ENCODE measurements around the gene RRAS2. TPM values are rescaled to one million over a fixed set of nuclear protein-coding genes. Genes with fewer than 3 reads are reported as not detected.

RRAS2 gene
- polyA plus RNA-seq, 2 donors: 9.6 to 10.9 TPM

- Histone ChIP-seq H3K36me3 (ENCODE audit: control insufficient read depth in 2 of 2, insufficient read depth in 2 of 2, low read length in 1 of 2) (no peaks in the 10 kb centered on the region), H3K27ac (ENCODE audit: low read depth in 2 of 2, low read length in 1 of 2) (no peak overlapping the region), H3K4me3 (ENCODE audit: low read depth in 1 of 2, low read length in 2 of 2) (no peak overlapping the region), H3K4me1 (ENCODE audit: control insufficient read depth in 2 of 2, insufficient read depth in 2 of 2, low read length in 1 of 2) (no peaks in the 10 kb centered on the region), H3K9me3 (ENCODE audit: control insufficient read depth in 2 of 2, insufficient read depth in 1 of 2, low read depth in 1 of 2, low read length in 1 of 2) (peaks cover 0 to 3% of the 10 kb centered on the region in 2 donors), H3K27me3 (ENCODE audit: control insufficient read depth in 1 of 2, insufficient read depth in 2 of 2, low read length in 2 of 2) (no peaks in the 10 kb centered on the region)
- WGBS, 2 donors: 87 to 93% methylated on average over 6 of the region's 6 CpGs
These were observed 90.9 kb downstream of the RRAS2 start for GRCh38 chr11:14267861-14268635.

GRCh38 chr11:14266622-14267021 is 92.4 kb downstream of the RRAS2 start:
- no peak overlapping the region for H3K27ac ChIP-seq (ENCODE audit: low read depth in 2 of 2, low read length in 1 of 2)
- H3K36me3 ChIP-seq (ENCODE audit: control insufficient read depth in 2 of 2, insufficient read depth in 2 of 2, low read length in 1 of 2): no peaks in the 10 kb centered on the region
- H3K9me3 ChIP-seq (ENCODE audit: control insufficient read depth in 2 of 2, insufficient read depth in 1 of 2, low read depth in 1 of 2, low read length in 1 of 2): peaks cover 0 to 3% of the 10 kb centered on the region in 2 donors
- WGBS, 2 donors: 80 to 91% methylated on average over 1 of the region's 1 CpG
- no peak overlapping the region for H3K4me3 ChIP-seq (ENCODE audit: low read depth in 1 of 2, low read length in 2 of 2)
- no peaks in the 10 kb centered on the region for H3K4me1 ChIP-seq (ENCODE audit: control insufficient read depth in 2 of 2, insufficient read depth in 2 of 2, low read length in 1 of 2)
- H3K27me3 ChIP-seq (ENCODE audit: control insufficient read depth in 1 of 2, insufficient read depth in 2 of 2, low read length in 2 of 2): no peaks in the 10 kb centered on the region

- WGBS, 2 donors: 95 to 96% methylated on average over 2 of the region's 2 CpGs
- Histone ChIP-seq H3K9me3 (ENCODE audit: control insufficient read depth in 2 of 2, insufficient read depth in 1 of 2, low read depth in 1 of 2, low read length in 1 of 2) (peaks cover 0 to 3% of the 10 kb centered on the region in 2 donors), H3K27ac (ENCODE audit: low read depth in 2 of 2, low read length in 1 of 2) (no peak overlapping the region), H3K27me3 (ENCODE audit: control insufficient read depth in 1 of 2, insufficient read depth in 2 of 2, low read length in 2 of 2) (no peaks in the 10 kb centered on the region), H3K4me3 (ENCODE audit: low read depth in 1 of 2, low read length in 2 of 2) (no peak overlapping the region), H3K36me3 (ENCODE audit: control insufficient read depth in 2 of 2, insufficient read depth in 2 of 2, low read length in 1 of 2) (no peaks in the 10 kb centered on the region), H3K4me1 (ENCODE audit: control insufficient read depth in 2 of 2, insufficient read depth in 2 of 2, low read length in 1 of 2) (peaks cover 0 to 3% of the 10 kb centered on the region in 2 donors)
These were observed 94.0 kb downstream of the RRAS2 start for GRCh38 chr11:14264966-14265365.

GRCh38 chr11:14262271-14262846 is 96.6 kb downstream of the RRAS2 start:
- Histone ChIP-seq H3K36me3 (ENCODE audit: control insufficient read depth in 2 of 2, insufficient read depth in 2 of 2, low read length in 1 of 2) (no peaks in the 10 kb centered on the region), H3K27me3 (ENCODE audit: control insufficient read depth in 1 of 2, insufficient read depth in 2 of 2, low read length in 2 of 2) (no peaks in the 10 kb centered on the region), H3K4me3 (ENCODE audit: low read depth in 1 of 2, low read length in 2 of 2) (no peak overlapping the region), H3K4me1 (ENCODE audit: control insufficient read depth in 2 of 2, insufficient read depth in 2 of 2, low read length in 1 of 2) (peaks cover 0 to 3% of the 10 kb centered on the region in 2 donors), H3K27ac (ENCODE audit: low read depth in 2 of 2, low read length in 1 of 2) (no peak overlapping the region), H3K9me3 (ENCODE audit: control insufficient read depth in 2 of 2, insufficient read depth in 1 of 2, low read depth in 1 of 2, low read length in 1 of 2) (peaks cover 0 to 3% of the 10 kb centered on the region in 2 donors)
- WGBS, 2 donors: 88 to 93% methylated on average over 8 of the region's 8 CpGs

- H3K4me3 ChIP-seq (ENCODE audit: low read depth in 1 of 2, low read length in 2 of 2): no peak overlapping the region
- WGBS, 2 donors: 69 to 71% methylated on average over 4 of the region's 4 CpGs
- H3K9me3 ChIP-seq (ENCODE audit: control insufficient read depth in 2 of 2, insufficient read depth in 1 of 2, low read depth in 1 of 2, low read length in 1 of 2): peaks cover 0 to 3% of the 10 kb centered on the region in 2 donors
- no peak overlapping the region for H3K27ac ChIP-seq (ENCODE audit: low read depth in 2 of 2, low read length in 1 of 2)
- H3K36me3 ChIP-seq (ENCODE audit: control insufficient read depth in 2 of 2, insufficient read depth in 2 of 2, low read length in 1 of 2): no peaks in the 10 kb centered on the region
- no peaks in the 10 kb centered on the region for H3K27me3 ChIP-seq (ENCODE audit: control insufficient read depth in 1 of 2, insufficient read depth in 2 of 2, low read length in 2 of 2)
- peaks cover 0 to 3% of the 10 kb centered on the region in 2 donors for H3K4me1 ChIP-seq (ENCODE audit: control insufficient read depth in 2 of 2, insufficient read depth in 2 of 2, low read length in 1 of 2)
These were observed 97.9 kb downstream of the RRAS2 start for GRCh38 chr11:14261066-14261465.

- peaks cover 0 to 3% of the 10 kb centered on the region in 2 donors for H3K4me1 ChIP-seq (ENCODE audit: control insufficient read depth in 2 of 2, insufficient read depth in 2 of 2, low read length in 1 of 2)
- WGBS, 2 donors: 85 to 97% methylated on average over 1 of the region's 1 CpG
- H3K36me3 ChIP-seq (ENCODE audit: control insufficient read depth in 2 of 2, insufficient read depth in 2 of 2, low read length in 1 of 2): no peaks in the 10 kb centered on the region
- H3K4me3 ChIP-seq (ENCODE audit: low read depth in 1 of 2, low read length in 2 of 2): no peak overlapping the region
- H3K27me3 ChIP-seq (ENCODE audit: control insufficient read depth in 1 of 2, insufficient read depth in 2 of 2, low read length in 2 of 2): no peaks in the 10 kb centered on the region
- H3K9me3 ChIP-seq (ENCODE audit: control insufficient read depth in 2 of 2, insufficient read depth in 1 of 2, low read depth in 1 of 2, low read length in 1 of 2): no peaks in the 10 kb centered on the region
- no peak overlapping the region for H3K27ac ChIP-seq (ENCODE audit: low read depth in 2 of 2, low read length in 1 of 2)
These were observed 99.1 kb downstream of the RRAS2 start for GRCh38 chr11:14259878-14260277.

- H3K27ac ChIP-seq (ENCODE audit: low read depth in 2 of 2, low read length in 1 of 2): no peak overlapping the region
- no peaks in the 10 kb centered on the region for H3K36me3 ChIP-seq (ENCODE audit: control insufficient read depth in 2 of 2, insufficient read depth in 2 of 2, low read length in 1 of 2)
- 57 to 64% methylated on average over 38 of the region's 38 CpGs for WGBS, 2 donors
- H3K4me3 ChIP-seq (ENCODE audit: low read depth in 1 of 2, low read length in 2 of 2): no peak overlapping the region
- peaks cover 0 to 3% of the 10 kb centered on the region in 2 donors for H3K4me1 ChIP-seq (ENCODE audit: control insufficient read depth in 2 of 2, insufficient read depth in 2 of 2, low read length in 1 of 2)
- H3K9me3 ChIP-seq (ENCODE audit: control insufficient read depth in 2 of 2, insufficient read depth in 1 of 2, low read depth in 1 of 2, low read length in 1 of 2): no peaks in the 10 kb centered on the region
- H3K27me3 ChIP-seq (ENCODE audit: control insufficient read depth in 1 of 2, insufficient read depth in 2 of 2, low read length in 2 of 2): no peaks in the 10 kb centered on the region
These were observed 99.7 kb downstream of the RRAS2 start for GRCh38 chr11:14259186-14259784.

DNA sequence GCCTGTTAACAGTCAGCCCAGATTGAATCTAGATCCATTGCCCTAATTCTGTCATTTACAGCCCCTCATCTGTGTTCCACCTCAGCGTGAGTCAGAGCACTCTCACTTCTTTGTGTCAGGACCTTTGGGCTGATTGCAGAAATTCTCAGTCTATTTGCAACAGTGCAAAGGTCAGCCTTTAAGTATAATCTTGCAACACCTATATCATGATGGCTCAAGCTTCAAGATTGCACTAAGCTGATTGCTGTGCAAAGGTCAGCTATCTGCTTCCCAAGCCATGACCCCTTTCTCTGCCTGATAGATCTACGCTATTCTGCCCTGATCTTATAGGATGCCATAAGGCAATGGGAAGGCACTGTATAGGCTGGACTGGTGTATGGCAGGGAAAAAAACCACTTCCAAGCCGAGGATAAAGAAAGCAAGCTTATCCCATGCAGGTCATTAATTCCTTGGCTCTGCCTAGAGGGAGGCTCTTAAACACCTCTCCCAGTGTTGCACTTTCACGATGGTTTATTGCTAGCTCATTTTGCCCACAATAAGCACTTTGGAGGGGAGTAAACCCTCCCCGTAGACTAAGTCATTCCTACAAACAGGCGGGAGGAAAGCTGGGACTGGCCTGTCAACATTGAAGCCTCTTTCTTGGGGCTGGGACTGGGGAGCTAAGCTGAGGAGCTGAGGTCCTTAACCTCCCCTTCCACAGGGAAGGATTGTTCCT is 100.6 kb downstream of the RRAS2 start:
- WGBS, 2 donors: 64 to 67% methylated on average over 6 of the region's 6 CpGs
- no peaks in the 10 kb centered on the region for H3K36me3 ChIP-seq (ENCODE audit: control insufficient read depth in 2 of 2, insufficient read depth in 2 of 2, low read length in 1 of 2)
- H3K9me3 ChIP-seq (ENCODE audit: control insufficient read depth in 2 of 2, insufficient read depth in 1 of 2, low read depth in 1 of 2, low read length in 1 of 2): no peaks in the 10 kb centered on the region
- no peak overlapping the region for H3K27ac ChIP-seq (ENCODE audit: low read depth in 2 of 2, low read length in 1 of 2)
- H3K4me1 ChIP-seq (ENCODE audit: control insufficient read depth in 2 of 2, insufficient read depth in 2 of 2, low read length in 1 of 2): peaks cover 0 to 3% of the 10 kb centered on the region in 2 donors
- no peak overlapping the region for H3K4me3 ChIP-seq (ENCODE audit: low read depth in 1 of 2, low read length in 2 of 2)
- no peaks in the 10 kb centered on the region for H3K27me3 ChIP-seq (ENCODE audit: control insufficient read depth in 1 of 2, insufficient read depth in 2 of 2, low read length in 2 of 2)

DNA sequence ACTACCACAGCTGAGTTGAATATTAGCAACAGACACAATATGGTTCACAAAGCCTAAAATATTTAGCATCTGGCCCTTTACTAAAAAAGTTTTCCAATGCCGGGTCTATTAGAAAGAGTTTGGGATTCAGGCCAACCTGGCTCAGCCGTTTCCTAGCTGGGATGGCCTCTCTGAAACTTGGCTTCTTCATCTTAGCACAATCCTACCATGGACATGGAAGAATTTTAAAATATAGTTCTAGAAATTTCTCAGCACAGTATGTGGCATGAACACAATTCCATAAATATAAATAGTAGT is 103.8 kb downstream of the RRAS2 start:
- Histone ChIP-seq H3K4me3 (ENCODE audit: low read depth in 1 of 2, low read length in 2 of 2) (no peak overlapping the region), H3K4me1 (ENCODE audit: control insufficient read depth in 2 of 2, insufficient read depth in 2 of 2, low read length in 1 of 2) (no peaks in the 10 kb centered on the region), H3K27me3 (ENCODE audit: control insufficient read depth in 1 of 2, insufficient read depth in 2 of 2, low read length in 2 of 2) (no peaks in the 10 kb centered on the region), H3K9me3 (ENCODE audit: control insufficient read depth in 2 of 2, insufficient read depth in 1 of 2, low read depth in 1 of 2, low read length in 1 of 2) (no peaks in the 10 kb centered on the region), H3K27ac (ENCODE audit: low read depth in 2 of 2, low read length in 1 of 2) (no peak overlapping the region), H3K36me3 (ENCODE audit: control insufficient read depth in 2 of 2, insufficient read depth in 2 of 2, low read length in 1 of 2) (no peaks in the 10 kb centered on the region)
- 19 to 28% methylated on average over 2 of the region's 2 CpGs for WGBS, 2 donors

Measured in esophagus (tissue), 2 donors.